H9 (cell line): ENCODE data around the gene PRPF4. TPM values are rescaled to one million over a fixed set of nuclear protein-coding genes. Genes with fewer than 3 reads are reported as not detected.

ENCODE experiments used
- DNase-seq: peaks from one replicate; pipeline ENCODE4 v3.0.0-alpha.2; 2017
- H2AFZ ChIP-seq: one replicate; pipeline ENCODE4 v1.6.1; 2013; ENCODE audit warnings: mild to moderate bottlenecking, low read length, control low read depth, moderate library complexity
- H2AK5ac ChIP-seq: 2 replicates; pipeline ENCODE4 v1.6.1; 2013; ENCODE audit warnings: low read length, control low read depth, mixed read lengths; ENCODE audit not compliant: insufficient read length
- H2BK120ac ChIP-seq: one replicate; pipeline ENCODE4 v1.6.1; 2013; ENCODE audit warnings: low read depth, mild to moderate bottlenecking, low read length, control low read depth, inconsistent platforms; ENCODE audit not compliant: poor library complexity, severe bottlenecking
- H2BK12ac ChIP-seq: 2 replicates; pipeline ENCODE4 v1.6.1; 2013; ENCODE audit warnings: low read length, control low read depth, mixed read lengths, low read depth; ENCODE audit not compliant: insufficient read length
- H2BK15ac ChIP-seq: 2 replicates; pipeline ENCODE4 v1.6.1; 2013; ENCODE audit warnings: low read depth, low read length, control low read depth
- H2BK20ac ChIP-seq: one replicate; pipeline ENCODE4 v1.6.1; 2013; ENCODE audit warnings: low read depth, mild to moderate bottlenecking, low read length, control low read depth, inconsistent platforms; ENCODE audit not compliant: poor library complexity, severe bottlenecking
- H2BK5ac ChIP-seq: 2 replicates; pipeline ENCODE4 v1.6.1; 2013; ENCODE audit warnings: low read length, control low read depth, mixed read lengths; ENCODE audit not compliant: insufficient read length
- H3K14ac ChIP-seq: 2 replicates; pipeline ENCODE4 v1.6.1; 2013; ENCODE audit warnings: low read length, control low read depth; ENCODE audit not compliant: insufficient read depth
- H3K18ac ChIP-seq: 2 replicates; pipeline ENCODE4 v1.6.1; 2013; ENCODE audit warnings: low read depth, mild to moderate bottlenecking, mixed read lengths, low read length, control low read depth; ENCODE audit not compliant: insufficient read length
- H3K23ac ChIP-seq: 2 replicates; pipeline ENCODE4 v1.6.1; 2013; ENCODE audit warnings: low read length, control low read depth, mixed read lengths, low read depth; ENCODE audit not compliant: insufficient read length
- H3K23me2 ChIP-seq: 2 replicates; pipeline ENCODE4 v1.6.1; 2013; ENCODE audit warnings: low read depth, mild to moderate bottlenecking, mixed read lengths, low read length, control low read depth; ENCODE audit not compliant: insufficient read length, poor library complexity, severe bottlenecking
- H3K27ac ChIP-seq: 2 replicates; pipeline ENCODE4 v1.5.1; 2013; ENCODE audit warnings: low read length, control low read depth, mixed read lengths, low read depth; ENCODE audit not compliant: insufficient read length
- H3K27me3 ChIP-seq: 2 replicates; pipeline ENCODE4 v1.6.1; 2013; ENCODE audit warnings: low read length, control low read depth, inconsistent platforms; ENCODE audit not compliant: insufficient read depth
- H3K4ac ChIP-seq: 2 replicates; pipeline ENCODE4 v1.6.1; 2013; ENCODE audit warnings: low read depth, mild to moderate bottlenecking, control low read depth, inconsistent platforms, low read length, moderate library complexity
- H3K4me1 ChIP-seq: 2 replicates; pipeline ENCODE4 v1.6.1; 2013; ENCODE audit warnings: low read length, control low read depth, inconsistent platforms; ENCODE audit not compliant: insufficient read depth
- H3K4me2 ChIP-seq: 2 replicates; pipeline ENCODE4 v1.6.1; 2013; ENCODE audit warnings: low read length, control low read depth, mixed read lengths; ENCODE audit not compliant: insufficient read length, insufficient read depth
- H3K56ac ChIP-seq: 2 replicates; pipeline ENCODE4 v1.6.1; 2013; ENCODE audit warnings: low read depth, mild to moderate bottlenecking, mixed read lengths, low read length, control low read depth; ENCODE audit not compliant: insufficient read length
- H3K79me1 ChIP-seq: 2 replicates; pipeline ENCODE4 v1.6.1; 2013; ENCODE audit warnings: low read depth, mild to moderate bottlenecking, moderate library complexity, low read length, control low read depth, inconsistent platforms; ENCODE audit not compliant: insufficient read depth, poor library complexity, severe bottlenecking
- H3K79me2 ChIP-seq: 2 replicates; pipeline ENCODE4 v1.6.1; 2013; ENCODE audit warnings: low read length, control low read depth, inconsistent platforms; ENCODE audit not compliant: insufficient read depth
- H3K9ac ChIP-seq: 2 replicates; pipeline ENCODE4 v1.6.1; 2013; ENCODE audit warnings: low read length, control low read depth, mixed read lengths; ENCODE audit not compliant: insufficient read length; ENCODE audit errors: extremely low read depth
- H3K9me3 ChIP-seq: one replicate; pipeline ENCODE4 v1.6.1; 2013; ENCODE audit warnings: low read depth, low read length, inconsistent platforms; ENCODE audit not compliant: control insufficient read depth
- H3T11ph ChIP-seq: one replicate; pipeline ENCODE4 v1.6.1; 2013; ENCODE audit warnings: mild to moderate bottlenecking, low read length, control low read depth, inconsistent platforms
- H4K20me1 ChIP-seq: one replicate; pipeline ENCODE4 v1.6.1; 2013; ENCODE audit not compliant: control insufficient read depth, insufficient read length, insufficient read depth
- H4K5ac ChIP-seq: 2 replicates; pipeline ENCODE4 v1.6.1; 2013; ENCODE audit warnings: low read depth, mild to moderate bottlenecking, mixed read lengths, low read length, control low read depth; ENCODE audit not compliant: insufficient read length
- H4K8ac ChIP-seq: replicated peaks from 2 replicates; pipeline ENCODE4 v1.6.1; 2013; ENCODE audit warnings: low read length, control low read depth, mixed read lengths, low read depth; ENCODE audit not compliant: insufficient read length
- H4K91ac ChIP-seq: 2 replicates; pipeline ENCODE4 v1.6.1; 2013; ENCODE audit warnings: low read depth, mild to moderate bottlenecking, moderate library complexity, mixed read lengths, low read length, control low read depth; ENCODE audit not compliant: insufficient read length
- H3K27ac Mint-ChIP-seq, 3 experiments: 2 replicates in 2 of 3; 3 replicates in 1 of 3; pipeline ENCODE4 v1.8.0; 2020 to 2021; ENCODE audit warnings: mixed read lengths in 3 of 3, mild to moderate bottlenecking in 1 of 3, moderate library complexity in 1 of 3
- H3K27me3 Mint-ChIP-seq: 2 replicates; pipeline ENCODE4 v1.8.0; 2021; ENCODE audit warnings: low read depth, mild to moderate bottlenecking, moderate library complexity, mixed read lengths
- H3K36me3 Mint-ChIP-seq, 3 experiments: 2 replicates in 2 of 3; 3 replicates in 1 of 3; pipeline ENCODE4 v1.8.0; 2020 to 2021; ENCODE audit warnings: low read depth in 3 of 3, mixed read lengths in 3 of 3; ENCODE audit not compliant: insufficient read depth in 1 of 3
- H3K4me1 Mint-ChIP-seq, 2 experiments: 2 replicates each; pipeline ENCODE4 v1.8.0; 2020; ENCODE audit warnings: mixed read lengths in 2 of 2
- H3K4me3 Mint-ChIP-seq, 2 experiments: 2 replicates in 1 of 2; 3 replicates in 1 of 2; pipeline ENCODE4 v1.8.0; 2020 to 2021; ENCODE audit warnings: mild to moderate bottlenecking in 2 of 2, mixed read lengths in 2 of 2, moderate library complexity in 1 of 2
- H3K9me3 Mint-ChIP-seq, 2 experiments: 2 replicates in 1 of 2; 3 replicates in 1 of 2; pipeline ENCODE4 v1.8.0; 2020; ENCODE audit warnings: mild to moderate bottlenecking in 2 of 2, mixed read lengths in 2 of 2, moderate library complexity in 1 of 2
- WGBS: extraction: QIAGEN DNeasy Blood & Tissue Kit; methylation state at CpG from one replicate; pipeline ENCODE4 v1.1.7; 2013; ENCODE audit warnings: missing lambda C conversion rate, low lambda C conversion rate, mixed read lengths; ENCODE audit not compliant: insufficient read length; ENCODE audit errors: extremely low coverage; 5-methylcytosine and 5-hydroxymethylcytosine counted together
- total RNA-seq: library from RNA; stranded (reverse); gene quantifications from 2 replicates; pipeline ENCODE4 v1.2.1, GENCODE V29; 2021
- TF ChIP-seq, protein P1 (sequence below): fragments of 200-600 bp; sonication (generic); conservative IDR thresholded peaks from 3 replicates; pipeline ENCODE4 v1.8.0; 2021; ENCODE audit warnings: antibody characterized with exemption, mild to moderate bottlenecking

Gene PRPF4
- total RNA-seq, 1 experiment from 2014 or later, result 49.8 TPM

GRCh38 chr9:113258282-113258681 lies 17.2 kb upstream of the PRPF4 start:
- H3K23me2 ChIP-seq, result no peaks in the 10 kb centered on the region
- WGBS, result no CpG with 5 or more reads among the region's 1 CpG
- no peak overlapping the region for H4K91ac ChIP-seq
- H3K4me1 Mint-ChIP-seq, result no peaks in the 10 kb centered on the region
- H4K20me1 ChIP-seq, result no peaks in the 10 kb centered on the region
- H3T11ph ChIP-seq, result no peak overlapping the region
- H3K14ac ChIP-seq, result no peak overlapping the region
- no peaks in the 10 kb centered on the region for H3K9me3 Mint-ChIP-seq
- no peak overlapping the region for H3K4me3 Mint-ChIP-seq
- no peaks in the 10 kb centered on the region for H3K27me3 Mint-ChIP-seq
- no peak overlapping the region for H2BK5ac ChIP-seq
- no peak overlapping the region for H3K56ac ChIP-seq
- H3K9ac ChIP-seq, result no peak overlapping the region
- H2BK12ac ChIP-seq, result no peak overlapping the region
- DNase-seq, result no peak
- H3K27me3 ChIP-seq, result no peaks in the 10 kb centered on the region
- H3K79me2 ChIP-seq, result no peaks in the 10 kb centered on the region
- no peak overlapping the region for H3K23ac ChIP-seq
- H3K9me3 ChIP-seq, result no peaks in the 10 kb centered on the region
- no peak overlapping the region for H2BK15ac ChIP-seq
- TF ChIP-seq, protein P1, sequence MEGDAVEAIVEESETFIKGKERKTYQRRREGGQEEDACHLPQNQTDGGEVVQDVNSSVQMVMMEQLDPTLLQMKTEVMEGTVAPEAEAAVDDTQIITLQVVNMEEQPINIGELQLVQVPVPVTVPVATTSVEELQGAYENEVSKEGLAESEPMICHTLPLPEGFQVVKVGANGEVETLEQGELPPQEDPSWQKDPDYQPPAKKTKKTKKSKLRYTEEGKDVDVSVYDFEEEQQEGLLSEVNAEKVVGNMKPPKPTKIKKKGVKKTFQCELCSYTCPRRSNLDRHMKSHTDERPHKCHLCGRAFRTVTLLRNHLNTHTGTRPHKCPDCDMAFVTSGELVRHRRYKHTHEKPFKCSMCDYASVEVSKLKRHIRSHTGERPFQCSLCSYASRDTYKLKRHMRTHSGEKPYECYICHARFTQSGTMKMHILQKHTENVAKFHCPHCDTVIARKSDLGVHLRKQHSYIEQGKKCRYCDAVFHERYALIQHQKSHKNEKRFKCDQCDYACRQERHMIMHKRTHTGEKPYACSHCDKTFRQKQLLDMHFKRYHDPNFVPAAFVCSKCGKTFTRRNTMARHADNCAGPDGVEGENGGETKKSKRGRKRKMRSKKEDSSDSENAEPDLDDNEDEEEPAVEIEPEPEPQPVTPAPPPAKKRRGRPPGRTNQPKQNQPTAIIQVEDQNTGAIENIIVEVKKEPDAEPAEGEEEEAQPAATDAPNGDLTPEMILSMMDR, result no peak
- H3K4me2 ChIP-seq, result no peak overlapping the region
- H2BK120ac ChIP-seq, result no peak overlapping the region
- H3K27ac ChIP-seq, result no peak overlapping the region
- H3K4ac ChIP-seq, result no peak overlapping the region
- H4K8ac ChIP-seq, result no peak overlapping the region
- H4K5ac ChIP-seq, result no peak overlapping the region
- no peak overlapping the region for H2BK20ac ChIP-seq
- no peak overlapping the region for H2AK5ac ChIP-seq
- no peak overlapping the region for H3K18ac ChIP-seq
- H2AFZ ChIP-seq, result no peak overlapping the region
- peaks cover 13 to 46% (median 32%) of the 10 kb centered on the region in 3 experiments; a peak in 6 of 7 replicates for H3K36me3 Mint-ChIP-seq
- no peaks in the 10 kb centered on the region for H3K79me1 ChIP-seq
- no peaks in the 10 kb centered on the region for H3K4me1 ChIP-seq
- no peak overlapping the region for H3K27ac Mint-ChIP-seq
